ENCODE measurements around the gene SIK2.

SIK2 gene

DNA sequence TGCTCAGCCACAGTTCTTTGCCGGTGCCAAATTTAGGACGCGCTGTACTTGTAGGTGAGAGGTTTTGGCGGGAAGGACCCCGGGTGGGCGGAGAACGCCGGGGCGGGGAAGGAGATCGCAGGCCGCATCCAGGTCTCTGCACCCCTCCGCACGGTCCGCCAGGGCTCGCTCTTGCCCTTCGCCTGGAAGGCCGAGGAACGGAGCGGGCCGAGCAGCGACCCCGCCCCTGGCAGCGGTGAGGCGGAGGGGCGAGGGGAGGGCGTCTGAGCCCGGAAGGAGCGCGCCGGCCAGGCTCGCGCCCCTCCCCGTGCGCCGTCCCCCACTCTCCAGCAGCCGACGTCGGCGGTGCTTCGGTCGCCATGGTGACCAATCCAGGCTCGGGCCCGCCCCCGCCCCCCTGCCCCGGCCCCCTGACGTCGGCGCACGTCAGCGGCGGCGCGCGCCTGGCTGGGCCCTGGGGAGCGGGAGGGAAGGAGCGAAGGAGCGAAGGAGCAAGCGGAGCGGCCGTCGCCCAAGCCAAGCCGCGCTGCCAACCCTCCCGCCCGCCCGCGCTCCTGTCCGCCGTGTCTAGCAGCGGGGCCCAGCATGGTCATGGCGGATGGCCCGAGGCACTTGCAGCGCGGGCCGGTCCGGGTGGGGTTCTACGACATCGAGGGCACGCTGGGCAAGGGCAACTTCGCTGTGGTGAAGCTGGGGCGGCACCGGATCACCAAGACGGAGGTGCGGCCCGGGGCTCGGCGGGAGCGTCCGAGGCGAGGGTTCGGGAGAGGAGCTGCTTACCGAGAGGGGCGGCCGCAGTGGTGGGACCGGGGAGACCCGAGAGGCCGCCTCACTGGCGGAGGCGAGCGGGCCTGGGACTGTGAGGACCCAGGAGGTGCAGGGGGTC lies at the start of gene SIK2:
Gene SIK2 (plus strand): TSS at position 471 of the 886 bp plus-strand sequence. CDS start 115 bp downstream, at position 586.
- peak; percentile 85 for DNase-seq

DNA sequence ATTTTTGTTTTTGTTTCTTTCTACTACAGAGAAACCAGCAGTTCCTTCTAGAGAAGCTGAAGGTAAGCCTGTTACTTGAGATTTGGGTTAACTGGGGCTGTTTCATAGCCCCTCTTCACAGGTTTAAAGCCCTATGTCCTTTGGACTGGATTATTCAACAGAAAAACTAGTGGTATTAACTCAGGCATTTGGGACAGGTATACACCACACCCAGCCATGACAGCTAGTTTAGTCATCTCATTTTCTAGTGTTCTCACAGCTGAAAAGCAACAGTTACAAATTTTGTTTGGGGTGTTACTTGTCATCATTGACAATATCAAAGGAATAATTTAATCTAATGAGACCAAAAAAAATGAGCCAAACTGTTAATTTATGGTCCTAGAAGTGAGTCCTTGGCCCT lies 47.7 kb upstream of the SIK2 start:
- no peak for DNase-seq

DNA sequence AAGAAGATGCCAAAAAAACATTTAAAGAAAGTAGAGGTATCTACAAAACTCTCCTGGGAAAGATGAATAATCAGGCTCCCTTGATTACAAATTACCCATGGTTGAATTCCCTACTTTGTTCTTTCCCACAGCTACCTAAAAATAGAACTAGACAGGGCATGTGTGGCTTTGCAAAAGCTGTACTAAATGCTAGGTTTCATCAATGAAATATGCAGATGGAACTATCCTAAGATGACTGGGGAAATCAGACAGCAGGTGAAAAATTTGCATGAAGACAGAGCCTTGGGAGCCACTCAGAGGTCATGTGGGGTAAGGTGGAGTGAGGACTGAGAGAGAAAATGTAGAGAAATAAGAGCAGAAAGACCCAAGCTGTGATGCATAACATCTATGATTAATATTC lies 47.0 kb upstream of the SIK2 start:
- no peak for DNase-seq

DNA sequence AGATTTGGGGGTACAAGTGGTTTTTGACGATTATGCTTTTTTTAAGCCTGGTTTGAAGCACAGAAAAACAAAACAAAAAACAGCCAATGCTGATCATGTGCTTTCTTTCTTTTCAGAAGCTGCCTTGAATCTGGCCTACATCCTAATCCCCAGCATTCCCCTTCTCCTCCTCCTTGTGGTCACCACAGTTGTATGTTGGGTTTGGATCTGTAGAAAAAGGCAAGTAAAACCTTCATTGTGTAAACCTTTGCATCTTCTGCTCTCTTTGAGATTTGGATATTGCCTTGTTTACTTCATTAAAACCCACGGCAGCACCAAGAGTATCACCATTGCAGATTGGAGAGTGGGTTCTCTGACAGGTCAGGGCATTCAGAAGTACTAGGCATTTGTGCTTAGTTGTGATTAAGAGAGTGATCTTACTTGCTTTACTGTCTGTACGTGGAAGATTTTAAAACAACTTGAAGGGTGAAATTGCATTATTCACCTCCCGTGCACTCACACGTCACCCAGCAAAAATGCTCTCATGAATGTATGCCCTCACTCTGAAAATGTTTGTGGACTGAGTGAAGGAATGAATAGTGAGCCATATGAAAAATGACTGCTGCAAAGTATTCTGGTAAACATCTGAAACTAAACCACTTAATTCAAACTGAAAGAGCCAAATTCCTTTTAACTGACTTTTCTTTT lies 44.7 kb upstream of the SIK2 start:
- DNase-seq, result no peak

DNA sequence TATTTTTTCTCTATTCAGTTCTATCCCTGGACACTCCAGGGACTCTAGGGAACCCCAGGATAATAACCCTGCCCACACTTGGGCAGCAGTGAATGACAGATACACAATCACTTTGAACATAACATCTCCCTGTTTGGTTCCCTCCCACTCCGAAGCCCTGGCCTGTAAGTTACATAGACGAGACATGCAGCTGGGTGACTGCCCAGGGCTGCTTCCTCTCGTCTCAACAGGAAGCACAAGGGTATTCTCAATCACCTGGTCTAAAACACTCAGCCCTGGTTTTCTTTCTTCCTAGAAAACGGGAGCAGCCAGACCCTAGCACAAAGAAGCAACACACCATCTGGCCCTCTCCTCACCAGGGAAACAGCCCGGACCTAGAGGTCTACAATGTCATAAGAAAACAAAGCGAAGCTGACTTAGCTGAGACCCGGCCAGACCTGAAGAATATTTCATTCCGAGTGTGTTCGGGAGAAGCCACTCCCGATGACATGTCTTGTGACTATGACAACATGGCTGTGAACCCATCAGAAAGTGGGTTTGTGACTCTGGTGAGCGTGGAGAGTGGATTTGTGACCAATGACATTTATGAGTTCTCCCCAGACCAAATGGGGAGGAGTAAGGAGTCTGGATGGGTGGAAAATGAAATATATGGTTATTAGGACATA lies 42.3 kb upstream of the SIK2 start:
- no peak for DNase-seq

DNA sequence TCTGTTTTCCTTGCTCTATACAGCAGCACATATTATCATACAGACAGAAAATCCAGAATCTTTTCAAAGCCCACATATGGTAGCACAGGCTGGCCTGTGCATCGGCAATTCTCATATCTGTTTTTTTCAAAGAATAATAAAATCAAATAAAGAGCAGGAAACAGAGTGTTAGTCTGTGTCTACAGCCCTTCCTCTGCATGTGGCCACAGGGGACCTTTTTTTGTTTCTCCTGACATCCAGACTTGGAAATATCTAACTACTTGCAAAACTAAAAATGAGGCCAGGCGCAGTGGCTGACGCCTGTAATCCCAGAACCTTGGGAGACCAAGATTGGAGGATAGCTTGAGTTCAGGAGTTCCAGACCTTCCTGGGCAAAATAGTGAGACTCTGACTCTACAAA lies 41.4 kb upstream of the SIK2 start:
- no peak for DNase-seq

DNA sequence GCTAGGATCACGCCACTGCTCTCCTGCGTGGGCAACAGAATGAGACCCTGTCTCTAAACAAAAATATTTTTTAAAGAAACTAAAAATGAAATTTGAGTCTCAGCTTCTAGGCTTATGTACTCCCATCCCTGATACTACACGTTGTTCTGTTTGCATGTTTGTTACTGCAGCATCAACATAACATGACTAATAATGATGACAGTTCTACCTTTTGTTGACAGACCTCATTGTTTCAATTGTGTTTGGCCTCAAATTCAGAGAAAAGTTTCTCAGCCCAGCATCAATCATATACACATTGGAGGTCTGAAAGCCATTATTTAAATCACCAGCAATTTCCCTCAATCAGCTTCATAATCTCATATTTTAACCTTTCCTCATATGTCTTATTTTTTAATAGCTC lies 40.9 kb upstream of the SIK2 start:
- DNase-seq, result no peak

DNA sequence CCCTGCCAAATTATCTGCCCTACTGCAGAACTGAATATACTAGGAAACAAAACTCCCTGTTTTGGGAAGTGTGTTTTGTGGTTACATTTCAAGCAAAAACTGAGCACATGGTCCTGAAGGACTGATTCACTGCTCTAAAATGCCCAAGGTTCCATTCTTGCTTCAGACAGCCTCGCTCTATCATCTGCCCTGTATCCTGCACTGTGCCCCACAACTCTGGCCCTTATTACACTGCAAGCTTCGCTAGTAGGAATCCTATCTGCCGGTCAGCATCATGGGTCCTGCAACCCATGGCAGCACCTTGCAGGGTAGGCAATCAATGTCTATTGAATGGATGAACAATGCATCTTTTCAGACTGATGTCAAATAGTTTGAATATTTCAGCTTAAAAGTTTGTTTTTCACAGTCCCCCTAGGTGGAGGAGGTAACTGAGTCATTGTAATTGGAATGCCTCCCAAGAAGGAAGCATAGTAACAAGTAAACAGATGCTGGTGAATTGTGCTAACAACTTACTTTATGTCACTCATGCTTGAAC lies 40.4 kb upstream of the SIK2 start:
- no peak for DNase-seq

DNA sequence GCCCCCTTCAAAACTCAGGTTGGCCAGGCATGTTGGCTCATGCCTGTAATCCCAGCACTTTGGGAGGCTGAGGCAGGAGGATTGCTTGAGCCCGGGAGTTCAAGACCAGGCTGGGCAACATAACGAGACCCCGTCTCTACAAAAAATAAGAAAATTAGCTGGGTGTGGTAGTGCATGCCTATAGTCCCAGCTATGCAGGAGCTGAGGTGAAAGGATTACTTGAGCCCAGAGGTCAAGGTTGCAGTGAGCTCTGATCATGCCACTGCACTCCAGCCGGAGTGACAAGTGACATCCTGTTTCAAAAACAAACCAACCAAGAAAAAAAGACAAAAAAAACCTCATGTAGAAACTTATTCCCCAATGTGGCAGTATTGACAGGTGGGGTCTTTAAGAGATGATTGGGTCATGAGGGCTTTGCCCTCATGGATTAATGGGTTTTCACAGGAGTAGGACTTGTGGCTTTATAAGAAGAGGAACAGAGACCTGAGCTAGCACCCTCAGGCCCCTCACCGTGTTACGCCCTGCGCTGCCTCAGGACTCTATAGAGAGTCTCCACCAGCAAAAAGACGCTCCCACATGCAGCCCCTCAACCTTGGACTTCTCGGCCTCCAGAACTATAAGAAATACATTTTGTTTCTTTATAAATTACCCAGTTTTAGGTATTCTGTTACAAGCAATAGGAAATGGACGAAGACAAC lies 39.4 kb upstream of the SIK2 start:
- DNase-seq, result no peak

DNA sequence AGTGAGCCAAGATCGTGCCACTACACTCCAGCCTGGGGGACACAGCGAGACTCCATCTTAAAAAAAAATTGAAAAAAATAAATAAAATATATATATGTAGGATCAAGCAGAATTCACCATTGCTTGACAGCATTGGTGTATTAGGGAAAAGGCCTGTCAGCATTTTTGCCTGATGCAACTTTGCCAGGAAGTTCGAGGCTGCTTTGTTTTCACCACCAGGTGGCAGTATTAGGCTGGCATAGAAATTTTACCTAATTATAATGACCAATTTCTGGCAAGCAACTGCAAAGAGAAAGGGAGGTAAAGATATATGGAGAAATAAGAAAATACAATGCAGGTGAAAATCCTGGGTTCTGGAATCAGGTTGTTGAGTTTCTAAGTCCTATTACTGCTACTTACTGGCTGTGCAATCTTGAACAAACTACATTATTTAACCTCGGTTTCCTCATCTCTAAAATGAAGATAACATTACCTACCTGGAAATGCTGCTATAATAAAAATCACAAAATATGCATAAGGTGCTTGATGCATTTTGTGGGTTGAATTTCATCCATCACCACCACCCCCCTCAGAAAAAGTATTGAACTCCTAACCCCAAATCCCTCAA lies 37.0 kb upstream of the SIK2 start:
- DNase-seq, result peak; percentile 64

DNA sequence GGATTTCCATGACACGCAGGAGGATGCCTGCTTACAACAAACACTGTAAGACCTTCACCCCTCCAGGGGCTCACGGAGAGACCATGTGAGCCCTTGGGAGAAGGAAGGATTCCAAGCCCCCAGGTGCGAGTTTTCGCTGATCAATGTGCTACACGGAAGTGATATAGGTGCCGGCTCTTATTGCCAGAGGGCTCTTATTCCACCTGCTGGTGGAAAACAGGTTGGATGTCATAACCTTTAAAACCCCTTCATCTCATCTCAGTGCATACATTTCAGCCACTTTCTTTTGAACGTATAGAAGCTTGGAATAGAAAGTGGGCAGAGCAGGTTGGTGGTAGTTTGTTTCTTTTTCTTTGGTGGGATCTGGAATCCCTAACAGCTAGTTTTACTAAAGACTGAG lies 35.9 kb upstream of the SIK2 start:
- no peak for DNase-seq

DNA sequence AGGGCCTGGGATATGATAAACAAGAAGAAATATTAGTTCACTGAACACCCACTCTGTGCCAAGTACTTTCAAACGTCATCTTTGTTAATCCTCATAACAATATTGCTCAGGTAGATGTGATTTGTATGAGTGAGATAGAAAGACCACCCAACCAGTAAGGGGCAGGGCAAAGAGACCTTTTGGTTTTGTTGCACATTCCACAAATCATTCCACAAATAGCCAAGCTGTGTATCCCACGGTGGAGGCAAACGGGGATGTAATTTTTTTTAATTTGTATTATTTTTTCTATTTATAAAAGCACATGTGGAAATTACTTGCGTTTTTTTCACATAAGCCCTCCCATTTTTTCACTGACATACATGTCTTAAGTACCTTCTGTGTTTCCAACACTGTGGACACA lies 32.8 kb upstream of the SIK2 start:
- DNase-seq, result no peak

DNA sequence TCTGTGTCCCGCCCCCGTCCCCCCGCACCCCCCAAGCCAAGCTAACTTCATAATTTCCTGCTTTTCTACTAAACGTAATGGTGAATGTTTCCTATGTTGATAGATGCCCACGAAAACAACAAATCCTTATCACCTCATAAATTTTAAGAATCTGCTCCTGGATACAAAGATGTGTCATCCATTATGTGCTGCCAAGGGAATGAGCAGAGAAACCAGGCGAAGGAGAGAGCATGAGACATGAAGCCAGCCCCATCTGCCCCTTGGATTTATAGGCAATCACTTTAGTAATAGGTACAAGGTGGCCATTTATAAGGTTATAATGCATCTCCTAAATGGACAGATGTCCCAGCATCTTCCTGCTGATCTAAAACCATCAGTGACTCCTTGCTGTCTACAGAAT lies 31.5 kb upstream of the SIK2 start:
- DNase-seq, result no peak

DNA sequence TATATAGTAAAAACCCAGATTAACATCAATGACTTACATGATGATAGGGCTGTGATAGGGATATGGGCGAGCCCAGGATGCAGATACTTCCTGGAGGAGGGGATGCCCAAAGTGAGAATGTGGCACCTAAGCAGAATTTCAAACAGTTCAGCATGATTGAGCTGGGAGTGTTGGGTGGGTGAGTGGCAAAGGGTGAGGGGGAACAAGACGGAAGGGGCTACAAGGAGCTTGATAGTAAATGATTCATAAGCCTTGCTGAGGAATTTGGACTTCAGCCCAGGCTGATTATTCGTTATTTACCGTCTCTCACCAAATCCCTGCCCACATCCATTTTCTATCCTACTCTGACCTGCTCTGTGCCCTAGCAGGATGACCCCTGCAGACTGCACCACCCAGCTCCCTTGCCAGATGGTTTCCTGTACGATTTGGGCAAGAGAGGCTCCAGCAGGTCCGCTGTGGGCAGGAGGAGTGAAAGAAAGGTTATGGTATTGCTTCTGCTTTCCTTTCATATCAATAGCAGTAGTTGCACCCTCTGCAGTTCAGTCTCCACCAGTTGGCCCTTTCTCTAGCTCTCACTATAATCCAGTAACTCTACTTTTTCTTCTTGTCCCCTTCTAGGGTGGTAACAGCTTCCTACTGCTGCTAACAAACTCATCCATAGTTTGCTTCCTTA lies 30.3 kb upstream of the SIK2 start:
- no peak for DNase-seq

DNA sequence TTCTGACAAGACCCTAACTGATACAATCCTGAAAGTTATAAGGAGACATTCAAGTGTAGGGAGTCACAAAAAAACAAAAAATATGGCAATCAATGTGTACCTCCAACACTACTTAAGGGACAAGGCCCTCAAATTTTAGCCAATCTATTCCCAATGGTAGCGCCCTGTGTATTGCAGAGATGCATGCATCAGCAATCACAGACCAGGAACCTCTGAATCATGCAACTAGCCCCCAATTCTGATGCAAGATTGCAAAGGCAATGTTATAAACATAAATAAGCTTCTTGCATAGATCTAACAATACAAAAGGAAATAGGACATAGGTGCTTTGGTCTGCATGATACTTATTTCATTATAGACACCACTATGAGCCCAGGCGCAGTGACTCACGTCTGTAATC lies 29.7 kb upstream of the SIK2 start:
- no peak for DNase-seq

DNA sequence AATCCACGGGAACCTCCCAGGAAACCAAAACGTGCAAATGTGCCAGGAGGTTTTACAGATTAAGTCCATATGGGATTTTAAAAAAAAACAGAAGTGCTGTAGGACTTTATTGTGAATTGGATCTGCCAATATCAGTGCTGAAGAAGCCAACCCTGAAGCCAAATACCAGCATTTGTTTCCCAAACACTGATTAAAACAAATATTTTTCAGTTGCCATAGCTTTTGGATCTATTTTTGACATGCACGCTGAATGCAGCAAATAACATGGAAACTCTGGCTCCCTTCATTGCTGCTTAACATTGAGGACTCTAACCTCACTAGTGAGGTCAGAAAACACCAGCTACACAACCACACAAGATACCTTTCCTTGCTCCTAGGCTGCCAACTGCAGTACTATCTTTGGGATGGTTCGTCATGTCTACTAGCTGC lies 28.4 kb upstream of the SIK2 start:
- DNase-seq, result no peak

DNA sequence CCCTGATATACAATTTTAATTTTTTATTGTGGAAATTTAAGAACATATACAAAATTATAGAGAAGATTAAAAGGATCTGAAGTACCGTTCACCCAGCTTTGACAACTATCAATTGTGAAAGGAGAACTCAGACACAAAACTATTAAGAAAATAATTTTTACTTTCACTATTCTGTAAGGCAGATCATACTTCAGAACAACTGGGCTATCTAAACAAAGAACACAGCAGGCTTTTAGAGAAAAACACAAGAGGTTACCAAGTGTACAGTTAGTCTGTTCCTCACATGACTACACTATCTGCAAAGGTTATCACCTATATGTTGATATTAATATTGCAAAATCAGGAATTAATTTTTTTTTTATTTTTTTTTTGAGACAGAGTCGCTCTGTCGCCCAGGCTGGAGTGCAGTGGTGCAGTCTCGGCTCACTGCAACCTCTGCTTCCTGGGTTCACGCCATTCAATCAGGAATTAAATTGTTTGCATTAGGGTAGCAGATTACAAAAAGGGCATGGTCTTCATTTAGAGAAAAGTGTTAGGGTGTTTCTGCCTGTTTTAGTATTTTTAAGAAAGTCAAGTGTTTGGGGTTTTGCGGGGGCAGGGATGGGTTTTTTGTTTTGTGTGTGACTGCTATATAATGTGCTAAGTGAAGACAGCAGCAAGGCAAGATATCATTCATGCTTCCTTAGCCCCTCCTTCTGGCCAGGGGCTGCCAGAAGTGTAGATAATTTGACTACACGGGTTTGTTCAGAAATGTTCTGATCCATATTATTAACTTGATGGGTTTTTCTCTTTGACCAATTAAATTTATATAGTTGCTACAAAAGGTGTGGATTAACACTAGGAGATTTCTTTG lies 27.6 kb upstream of the SIK2 start:
- DNase-seq, result no peak

DNA sequence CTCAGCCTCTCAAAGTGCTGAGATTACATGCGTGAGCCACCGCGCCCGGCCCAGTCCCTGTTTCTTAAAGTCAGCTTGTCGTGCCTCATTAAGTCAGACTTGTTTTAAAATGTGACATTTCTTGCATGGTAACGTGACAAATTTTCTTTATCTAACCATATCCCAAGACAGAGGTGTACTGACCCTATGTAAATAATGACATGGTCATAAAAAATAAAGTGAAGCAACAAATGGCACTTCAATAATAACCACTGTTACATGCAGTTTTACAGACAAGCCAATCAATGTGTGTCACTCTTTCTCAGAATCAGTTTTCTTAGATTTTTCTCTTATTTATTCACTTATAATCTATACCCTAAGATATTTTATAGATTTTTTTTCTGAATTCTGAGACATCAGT lies 26.5 kb upstream of the SIK2 start:
- no peak for DNase-seq

DNA sequence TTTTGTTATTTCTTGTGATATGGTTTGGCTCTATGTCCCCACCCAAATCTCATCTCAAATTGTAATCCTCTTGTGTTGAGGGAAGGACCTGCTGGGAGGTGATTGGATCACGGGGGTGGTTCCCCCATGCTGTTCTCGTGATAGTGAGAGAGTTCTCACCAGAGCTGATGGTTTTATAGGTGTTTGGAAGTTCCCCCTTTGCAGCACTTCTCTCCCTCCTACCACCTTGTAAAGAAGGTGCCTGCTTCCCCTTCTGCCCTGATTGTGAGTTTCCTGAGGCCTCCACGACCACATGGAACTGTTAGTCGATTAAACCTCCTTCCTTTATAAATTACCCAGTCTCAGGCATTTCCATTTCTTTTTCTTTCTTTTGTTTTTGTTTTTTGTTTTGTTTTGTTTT lies 24.4 kb upstream of the SIK2 start:
- DNase-seq, result no peak

DNA sequence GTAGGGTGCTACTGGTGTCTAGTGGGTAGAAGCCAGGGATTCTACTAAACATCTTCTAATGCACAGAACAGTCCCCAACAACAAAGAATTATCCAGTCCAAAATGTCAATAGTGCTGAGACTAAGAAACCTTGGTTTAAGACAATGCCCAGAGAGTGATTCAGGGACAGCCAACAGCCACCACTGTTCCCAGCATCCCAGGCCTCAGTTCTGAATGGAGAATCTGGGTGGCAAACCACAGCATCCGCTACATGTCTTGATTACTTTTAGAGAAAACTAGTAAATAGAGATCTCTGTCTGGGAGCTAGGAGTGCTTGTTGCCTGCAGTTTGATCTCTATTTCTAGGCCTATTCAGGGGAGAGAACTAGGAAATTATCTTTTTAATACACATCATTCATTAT lies 20.9 kb upstream of the SIK2 start:
- DNase-seq, result no peak

DNA sequence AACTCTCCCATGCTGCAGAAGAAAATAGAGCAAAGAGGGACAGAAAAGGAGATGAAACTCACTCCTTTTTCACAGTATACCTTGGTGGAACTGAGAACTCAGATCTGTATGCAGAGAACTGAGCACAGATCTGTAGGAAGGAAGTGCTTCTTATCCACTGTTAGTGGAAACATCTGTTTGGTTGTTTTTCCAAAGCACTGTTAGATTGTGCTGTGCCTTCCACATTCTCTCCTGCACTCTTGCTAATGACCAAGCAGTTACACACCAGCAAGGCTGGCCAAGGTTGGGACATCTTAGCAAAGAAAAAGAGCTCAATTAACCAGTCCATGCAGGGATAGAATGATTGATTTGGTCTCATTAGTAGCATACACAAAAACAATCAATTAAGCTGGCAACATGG lies 20.1 kb upstream of the SIK2 start:
- DNase-seq, result no peak

Data from activated gamma-delta T cell treated with Interleukin-2 at 50 U/mL for 16 hours (primary cell).